Activated CD4-positive, alpha-beta T cell treated with anti-CD3 and anti-CD28 coated beads, Interleukin-2, amount 50 U/mL, for 24 hours (primary cell): ENCODE measurements around the gene CDCP2.

Source experiments
- DNase-seq, 2 donors: peaks; one replicate each; pipeline ENCODE4 v3.0.0-alpha.2; 2020; ENCODE audit warnings: low read depth in 1 of 2, low spot score in 1 of 2

CDCP2 gene

DNA sequence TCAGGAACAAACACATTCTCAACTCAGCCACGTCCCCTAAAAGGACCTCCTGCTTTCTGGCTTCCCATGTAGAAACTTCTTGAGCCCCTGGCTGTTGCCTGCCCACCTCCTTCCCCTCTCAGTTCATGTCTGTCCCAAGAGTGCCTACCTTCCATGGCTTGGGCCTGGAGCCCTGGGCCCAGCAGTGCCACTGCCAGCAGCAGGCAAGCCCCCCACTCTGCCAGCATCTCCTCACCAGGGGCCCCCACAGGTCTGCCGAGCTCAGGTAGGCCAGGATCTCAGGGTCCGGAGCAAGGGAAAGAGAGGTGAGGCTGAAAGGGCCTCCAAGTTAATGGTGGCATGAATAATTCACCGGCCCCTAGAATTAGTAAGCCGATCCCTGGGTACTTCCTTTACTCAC, at the start of gene CDCP2:
Gene CDCP2, minus strand, starts transcription at position 305 of the 400 bp plus-strand sequence. Its CDS starts 78 bp downstream, at position 227.
- no peak for DNase-seq

DNA sequence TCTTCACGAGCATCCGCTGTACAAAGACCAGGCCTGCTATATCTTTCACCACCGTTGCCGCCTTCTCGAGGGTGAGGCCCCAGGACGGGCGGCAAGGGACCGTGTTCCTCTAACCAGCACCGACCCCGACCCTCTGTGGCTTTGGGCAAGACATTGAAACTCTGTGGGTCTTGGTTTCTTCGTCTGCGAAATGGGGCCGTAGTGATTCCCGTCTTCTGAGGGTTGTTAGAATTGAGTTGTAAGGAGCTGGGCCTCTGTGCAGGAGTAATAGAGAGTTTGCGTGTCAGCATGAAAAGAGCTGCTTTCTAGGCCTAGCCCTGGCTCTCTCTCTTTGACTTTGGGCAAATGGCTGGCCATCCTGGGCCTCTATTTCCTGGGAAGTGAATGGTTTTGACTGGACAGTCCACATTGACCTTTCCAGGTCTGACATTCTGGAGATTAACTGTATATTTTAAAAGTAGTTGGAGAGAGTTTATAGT, 47.8 kb upstream of the CDCP2 start:
- DNase-seq, result peak in 1 of 2 donors; percentile 16

DNA sequence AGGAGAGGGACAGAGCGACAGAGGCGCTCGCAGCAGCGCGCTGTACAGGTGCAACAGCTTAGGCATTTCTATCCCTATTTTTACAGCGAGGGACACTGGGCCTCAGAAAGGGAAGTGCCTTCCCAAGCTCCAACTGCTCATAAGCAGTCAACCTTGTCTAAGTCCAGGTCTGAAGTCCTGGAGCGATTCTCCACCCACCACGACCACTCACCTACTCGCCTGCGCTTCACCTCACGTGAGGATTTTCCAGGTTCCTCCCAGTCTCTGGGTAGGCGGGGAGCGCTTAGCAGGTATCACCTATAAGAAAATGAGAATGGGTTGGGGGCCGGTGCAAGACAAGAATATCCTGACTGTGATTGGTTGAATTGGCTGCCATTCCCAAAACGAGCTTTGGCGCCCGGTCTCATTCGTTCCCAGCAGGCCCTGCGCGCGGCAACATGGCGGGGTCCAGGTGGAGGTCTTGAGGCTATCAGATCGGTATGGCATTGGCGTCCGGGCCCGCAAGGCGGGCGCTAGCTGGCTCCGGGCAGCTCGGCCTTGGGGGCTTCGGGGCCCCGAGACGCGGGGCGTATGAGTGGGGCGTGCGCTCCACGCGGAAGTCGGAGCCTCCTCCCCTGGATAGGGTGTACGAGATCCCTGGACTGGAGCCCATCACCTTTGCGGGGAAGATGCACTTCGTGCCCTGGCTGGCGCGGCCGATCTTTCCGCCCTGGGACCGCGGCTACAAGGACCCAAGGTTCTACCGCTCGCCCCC, 47.1 kb upstream of the CDCP2 start, which contains the start of the genes CYB5RL and MRPL37:
Gene CYB5RL, minus strand, starts transcription at position 266 of the 754 bp plus-strand sequence. CDS start 4,414 bp downstream, outside the sequence.
Gene MRPL37, plus strand, starts transcription at position 403 of the 754 bp plus-strand sequence. Its CDS starts 77 bp downstream, at position 480.
- DNase-seq, result peak; percentile 75 to 92

DNA sequence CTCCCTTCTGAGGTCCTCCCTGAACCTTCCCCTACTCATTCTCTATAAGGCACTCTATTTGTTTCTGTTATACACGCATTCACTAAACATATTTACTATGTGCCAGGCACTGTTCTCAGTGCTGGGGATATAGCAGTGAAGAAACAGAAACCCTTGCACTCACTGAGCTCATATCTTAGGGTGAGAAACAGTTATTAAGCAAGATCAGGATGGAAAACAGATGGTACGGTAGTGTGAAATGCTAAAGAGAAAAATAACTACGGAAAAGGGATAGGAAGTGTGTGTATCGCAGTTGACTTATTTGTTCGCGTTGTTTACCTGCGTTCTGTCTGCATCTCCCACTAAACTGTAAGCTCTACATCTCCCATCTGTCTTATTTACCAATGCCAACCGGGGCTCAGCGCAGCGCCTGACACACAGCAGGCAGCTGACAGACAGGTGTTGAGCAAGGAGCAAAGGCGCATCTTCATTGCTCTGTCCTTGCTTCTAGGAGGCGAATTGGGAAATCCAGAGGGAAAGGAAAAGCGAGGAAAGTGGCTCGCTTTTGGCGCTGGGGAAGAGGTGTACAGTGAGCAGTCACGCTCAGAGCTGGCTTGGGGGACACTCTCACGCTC, 46.5 kb upstream of the CDCP2 start:
- no peak for DNase-seq

DNA sequence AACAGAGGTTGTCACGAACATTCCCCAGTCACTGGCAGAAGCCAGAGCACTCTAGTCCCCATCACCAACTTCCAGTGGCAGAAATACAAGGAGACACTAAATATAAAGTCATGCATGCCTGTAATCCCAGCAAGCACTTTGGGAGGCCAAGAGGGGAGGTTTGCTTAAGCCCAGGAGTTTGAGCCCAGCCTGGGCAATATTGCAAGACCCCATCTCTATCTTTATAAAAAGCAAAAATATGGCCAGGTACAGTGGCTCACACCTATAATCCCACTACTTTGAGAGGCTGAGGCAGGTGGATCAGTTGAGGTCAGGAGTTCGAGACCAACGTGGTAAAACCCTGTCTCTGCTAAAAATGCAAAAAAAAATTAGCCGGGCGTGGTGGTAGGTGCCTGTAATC, 40.7 kb upstream of the CDCP2 start:
- no peak for DNase-seq

DNA sequence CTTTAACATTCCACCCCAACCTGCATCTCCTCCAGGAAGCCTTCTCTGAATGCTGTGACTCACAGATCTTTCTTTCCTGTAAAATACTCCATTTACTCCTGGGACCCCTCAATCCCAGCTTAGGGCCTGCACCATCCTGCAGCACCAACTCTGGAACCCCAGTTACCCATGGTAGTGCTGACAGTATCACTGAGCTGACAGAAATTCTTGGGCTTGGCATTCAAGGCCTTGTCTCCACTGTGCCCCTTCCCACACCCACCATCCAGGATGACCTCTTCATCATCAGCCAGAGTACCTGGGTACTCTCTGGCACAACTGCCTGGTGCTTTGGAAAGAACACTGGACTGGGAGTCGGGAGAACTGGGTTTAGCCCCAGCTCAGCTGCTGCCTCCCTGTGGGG, 38.7 kb upstream of the CDCP2 start:
- DNase-seq, result no peak

DNA sequence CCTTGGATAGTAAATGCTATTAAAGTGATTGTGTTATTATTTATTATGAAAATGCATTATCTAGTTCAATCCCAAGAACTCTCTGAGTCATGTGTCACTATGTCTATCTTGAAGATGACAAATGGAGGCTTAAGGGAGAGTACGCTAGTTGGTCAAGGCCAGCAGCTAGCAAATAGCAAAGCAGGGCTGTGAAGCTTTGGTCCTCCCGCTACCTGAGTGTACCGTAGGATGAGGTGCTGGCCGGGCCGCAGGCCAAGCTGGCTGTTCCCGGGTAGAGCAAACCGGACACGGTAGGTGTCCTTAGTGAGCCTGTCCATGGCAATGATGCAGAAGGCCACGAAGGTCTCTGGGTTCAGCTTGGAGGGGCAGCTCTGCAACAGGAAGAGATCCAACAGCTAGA, 37.7 kb upstream of the CDCP2 start:
- no peak for DNase-seq

DNA sequence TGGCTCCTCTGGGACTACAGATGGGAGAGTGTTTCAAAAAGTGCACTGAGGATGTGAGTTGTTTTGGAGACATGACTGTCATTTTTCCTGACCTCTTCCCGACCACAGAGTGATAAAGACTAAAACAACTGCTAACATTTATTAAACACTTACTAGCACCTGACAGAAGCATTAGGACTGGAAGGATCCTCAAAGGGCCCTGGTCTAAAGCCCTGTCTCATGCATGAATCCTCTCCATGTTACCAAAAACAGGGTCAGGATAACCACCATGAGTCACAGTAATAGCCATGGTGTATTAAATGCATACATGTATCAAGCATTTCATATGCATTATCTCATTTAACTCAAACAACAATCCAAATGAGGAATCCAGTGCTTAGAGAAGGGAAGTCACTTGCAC, 35.5 kb upstream of the CDCP2 start:
- DNase-seq, result no peak

DNA sequence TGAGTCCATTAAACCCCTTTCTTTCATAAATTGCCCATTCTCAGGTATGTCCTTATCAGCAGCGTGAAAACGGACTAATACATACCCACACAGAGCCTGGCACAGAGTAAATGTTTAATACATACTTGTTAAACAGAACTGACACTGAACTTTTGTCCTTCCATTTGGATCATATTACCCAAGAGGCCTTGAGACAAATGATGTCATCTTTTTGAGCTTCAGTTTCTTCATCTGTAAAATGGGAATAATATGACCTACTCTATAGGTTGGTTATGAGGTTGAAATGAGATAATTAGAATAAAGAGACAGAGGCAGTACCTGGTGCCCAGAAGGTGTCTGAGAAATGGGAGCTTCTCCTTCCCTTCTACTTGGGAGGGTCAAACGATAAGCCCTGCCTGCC, 33.3 kb upstream of the CDCP2 start:
- DNase-seq, result no peak

DNA sequence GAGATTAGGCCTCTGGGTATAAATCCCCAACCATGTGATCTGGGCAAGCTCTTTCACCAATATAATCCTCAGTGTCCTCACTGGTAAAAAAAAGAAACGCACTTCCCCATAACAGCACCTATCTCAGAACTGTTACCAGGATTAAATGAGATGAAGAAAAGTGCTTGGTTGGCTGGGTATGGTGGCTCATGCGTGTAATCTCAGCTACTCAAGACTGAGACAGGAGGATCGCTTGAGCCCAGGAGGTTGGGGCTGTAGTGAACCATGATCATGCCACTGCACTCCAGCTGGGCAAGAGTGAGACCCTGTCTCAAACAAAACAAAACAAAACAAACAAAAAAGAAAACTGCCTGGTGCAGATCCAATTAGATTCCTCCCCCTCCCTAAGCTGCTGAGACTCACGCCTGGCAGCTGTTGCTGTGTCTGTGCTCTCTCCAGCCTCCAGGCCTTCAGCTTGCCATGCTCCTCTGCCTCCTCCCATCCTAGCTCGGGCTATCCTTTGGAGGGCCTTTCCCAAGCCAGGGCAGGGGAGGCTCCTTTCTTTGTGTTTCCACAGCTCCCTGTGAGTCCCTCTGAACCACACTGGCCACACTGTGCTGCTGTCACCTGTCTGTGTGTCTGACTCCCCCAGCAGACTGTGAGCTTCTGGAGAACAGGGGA, 28.0 kb upstream of the CDCP2 start:
- no peak for DNase-seq

DNA sequence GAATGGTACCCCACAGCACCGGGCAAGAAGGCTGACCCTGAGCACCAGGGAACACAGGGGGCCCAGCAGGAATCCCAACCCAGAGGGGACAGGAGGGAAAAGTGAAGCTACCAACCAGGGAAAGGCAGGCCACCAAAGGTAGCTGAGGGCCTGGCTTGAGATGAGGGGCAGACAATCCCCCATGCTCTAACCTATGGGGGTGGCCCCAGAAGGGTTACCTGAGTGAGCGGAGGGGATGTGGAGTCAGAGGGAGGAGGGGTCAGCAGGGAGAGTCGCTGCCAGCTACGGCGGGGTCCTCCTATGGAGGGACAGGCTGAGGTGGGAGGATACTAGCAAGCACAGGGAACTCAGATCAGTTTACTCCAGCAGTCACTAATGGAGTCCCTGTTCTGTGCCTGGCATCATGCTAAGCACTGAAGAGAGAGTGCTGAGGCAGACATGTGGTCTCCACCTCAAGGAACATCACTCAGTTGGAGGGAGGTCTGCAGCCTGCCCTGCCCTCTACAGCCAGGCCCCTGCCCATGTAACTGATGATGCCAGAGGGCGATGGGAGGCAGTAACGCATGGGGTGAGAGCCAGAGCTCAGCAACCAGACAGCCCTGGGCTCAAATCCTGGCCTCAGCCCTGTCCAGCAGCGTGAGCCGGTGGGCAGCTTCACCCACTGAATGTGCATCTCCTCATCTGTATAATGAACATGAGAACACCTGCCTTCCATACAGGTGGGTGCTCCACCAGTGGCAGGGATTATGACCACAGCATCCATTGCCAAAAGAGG, 25.7 kb upstream of the CDCP2 start:
- DNase-seq, result no peak

DNA sequence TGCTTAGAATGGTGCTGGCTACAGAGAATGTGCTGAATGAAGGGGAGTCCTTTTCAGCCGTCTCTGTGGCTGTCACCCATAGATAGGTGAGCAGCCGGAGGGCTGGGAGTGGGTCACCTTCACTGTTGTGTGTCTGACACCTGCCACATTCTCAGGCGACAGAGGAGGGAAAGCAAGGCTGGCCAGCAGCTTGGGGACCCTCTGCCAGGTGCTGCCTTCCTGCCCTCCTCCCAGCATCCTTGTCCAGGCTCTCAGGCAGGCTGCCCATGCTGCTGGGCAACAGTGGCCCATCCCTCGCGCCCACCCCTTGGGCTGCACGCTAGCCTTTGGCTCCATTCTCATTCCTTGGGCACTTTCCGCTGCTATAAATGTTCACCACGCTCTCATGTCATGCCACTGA, 24.9 kb upstream of the CDCP2 start:
- no peak for DNase-seq

DNA sequence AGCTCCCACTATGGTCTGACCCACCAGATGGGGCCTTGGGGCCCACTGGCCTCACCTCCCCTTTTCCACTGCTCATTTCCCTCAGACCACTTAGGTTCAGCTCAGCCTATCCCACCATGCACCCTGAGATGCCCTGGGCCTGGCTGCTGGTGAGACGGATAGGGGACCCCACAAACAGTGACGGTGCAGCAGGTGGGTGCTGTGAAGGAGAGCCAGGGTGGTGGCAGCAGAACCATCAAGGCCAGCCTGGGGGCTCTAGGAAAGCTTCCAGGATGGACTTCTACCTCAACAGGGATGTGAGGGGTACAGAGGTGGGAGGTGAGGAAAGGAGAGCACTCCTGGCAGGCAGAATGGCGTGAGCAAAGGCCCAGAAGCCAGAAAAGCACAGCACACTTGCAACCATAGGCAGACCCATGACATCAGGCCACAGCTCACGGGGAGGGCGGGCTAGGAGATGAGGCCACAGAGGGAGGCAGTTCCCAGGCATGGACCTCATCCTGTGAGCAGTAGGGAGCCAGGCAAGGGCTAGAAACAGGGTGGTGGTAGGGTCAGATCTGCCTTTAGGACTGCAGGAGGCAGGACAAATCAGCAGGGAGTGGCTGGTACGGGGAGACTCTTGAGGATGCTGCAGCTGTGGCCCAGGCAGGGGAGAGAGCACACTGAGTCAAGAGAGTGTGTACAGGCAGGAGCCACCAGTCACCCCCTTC, 24.0 kb upstream of the CDCP2 start:
- DNase-seq, result no peak

DNA sequence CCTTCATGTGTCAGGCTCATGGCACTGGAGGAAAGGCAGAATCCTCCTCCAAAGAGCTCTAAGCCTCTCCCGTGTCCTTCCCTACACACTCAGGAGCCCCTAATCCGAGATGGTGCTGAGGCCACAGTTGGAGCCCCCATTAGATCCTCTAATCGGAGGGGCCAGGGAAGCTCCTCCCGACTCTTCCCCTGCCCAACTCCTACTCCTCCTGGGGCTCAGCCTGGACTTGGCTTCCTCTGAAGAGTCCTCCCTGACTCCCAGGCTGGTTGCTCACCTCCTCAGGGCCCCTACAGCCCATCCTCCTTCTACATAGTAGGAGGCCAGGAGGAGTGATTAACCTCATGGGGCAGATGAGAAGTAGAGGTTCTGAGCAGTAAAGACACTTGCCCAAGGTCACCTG, 21.3 kb upstream of the CDCP2 start:
- no peak for DNase-seq

DNA sequence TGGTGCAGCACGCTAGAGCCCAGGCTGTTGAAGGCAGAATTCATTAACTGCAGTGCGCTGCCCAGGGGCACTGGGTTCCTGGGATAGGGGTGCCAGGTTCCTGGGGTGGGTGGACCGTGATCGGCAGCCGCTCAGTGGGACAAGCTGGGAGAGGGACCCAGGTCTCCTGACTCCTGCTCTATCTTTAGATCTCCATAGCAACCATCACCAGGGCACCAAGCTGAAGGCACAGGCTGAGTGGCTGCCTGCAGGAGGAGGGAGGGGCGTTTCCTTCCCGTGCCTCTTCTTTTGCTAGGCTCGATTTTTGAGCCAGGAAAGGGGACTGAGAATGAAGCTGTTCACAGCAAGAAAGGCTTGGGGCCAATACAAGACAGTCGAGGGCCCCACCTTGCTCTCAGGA, 20.9 kb upstream of the CDCP2 start:
- no peak for DNase-seq

DNA sequence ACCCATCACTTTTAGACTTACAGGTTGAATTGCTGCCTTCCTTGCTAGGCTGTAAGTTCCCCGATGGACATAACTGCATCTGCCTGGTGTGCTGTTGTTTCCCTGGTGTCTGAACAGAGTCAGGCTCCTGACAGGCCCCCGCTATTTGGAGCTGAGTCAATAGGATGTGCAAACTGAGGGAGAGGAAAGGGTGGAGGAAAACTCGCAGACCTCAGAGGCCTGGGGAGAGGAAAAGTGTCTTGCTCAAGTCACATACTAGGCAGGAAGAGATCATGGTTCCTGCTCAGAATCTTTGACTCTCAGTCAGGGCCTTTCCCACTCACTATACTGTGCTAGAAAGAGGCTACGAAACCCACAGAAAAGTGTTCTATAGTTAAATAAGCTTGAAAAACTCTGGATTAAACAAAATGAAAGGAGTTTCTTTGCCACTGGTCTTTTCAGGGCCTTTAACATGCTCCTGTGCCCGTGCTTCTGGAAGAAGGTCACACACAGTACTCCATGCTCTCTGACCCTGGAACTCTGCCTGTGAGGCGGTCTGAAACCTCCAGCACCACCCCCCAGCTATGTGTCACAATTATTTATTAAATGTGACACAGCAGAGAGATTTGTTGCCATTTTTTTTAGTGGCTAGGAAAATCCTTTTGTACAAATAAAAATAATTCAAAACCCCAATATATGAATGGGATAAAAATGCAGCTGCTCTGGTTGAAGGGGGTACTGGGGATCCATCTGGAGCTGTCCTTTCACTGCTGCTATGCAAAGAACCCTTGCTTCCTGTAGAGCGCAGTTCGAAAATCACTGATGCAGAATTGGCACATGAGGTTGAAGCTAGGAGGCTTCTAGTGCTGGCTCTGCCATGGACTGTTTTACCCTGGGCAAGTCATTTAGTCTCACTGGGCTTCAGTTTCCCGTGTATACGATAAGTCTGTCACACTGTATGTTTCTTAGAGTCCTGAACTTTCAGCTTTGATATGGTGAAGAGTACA, 20.1 kb upstream of the CDCP2 start:
- no peak for DNase-seq

DNA sequence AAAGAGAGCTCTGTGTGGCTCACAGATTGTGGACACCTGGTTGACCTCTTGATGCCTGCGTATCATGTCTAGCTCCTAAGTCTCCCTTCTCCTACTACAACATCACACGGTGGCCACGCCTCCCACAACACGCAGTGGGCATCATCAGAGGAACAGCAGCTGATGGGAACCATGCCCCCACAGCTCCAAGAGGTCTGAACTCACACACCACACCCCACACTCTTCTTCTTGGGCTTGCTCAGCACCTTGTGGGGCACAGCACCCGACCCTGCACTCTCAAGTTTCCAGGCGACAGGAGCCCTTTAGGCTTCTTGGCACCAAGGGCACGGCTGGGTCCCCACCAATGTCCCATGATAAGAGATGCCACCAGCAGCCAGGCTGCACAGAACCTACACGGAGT, 18.8 kb upstream of the CDCP2 start:
- DNase-seq, result no peak

DNA sequence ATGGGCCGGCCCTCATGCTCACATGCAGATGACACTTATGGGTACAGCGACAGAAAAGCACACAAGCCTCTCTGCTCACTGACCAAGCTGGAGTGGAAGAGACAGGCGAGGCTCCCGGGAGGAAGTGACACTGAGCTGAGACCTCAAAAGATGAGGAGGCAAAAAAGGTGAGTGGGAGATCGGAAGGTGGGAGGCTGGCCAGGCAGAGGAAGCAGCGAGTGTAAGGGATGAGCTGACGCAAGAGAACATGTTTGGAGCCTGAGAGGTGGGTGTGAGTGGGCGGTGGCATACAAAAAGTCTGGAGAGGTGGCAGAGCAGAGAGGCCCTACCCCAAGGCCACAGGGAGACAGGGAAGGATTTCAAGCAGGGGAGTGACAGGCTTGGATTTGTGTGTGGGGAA, 18.2 kb upstream of the CDCP2 start:
- no peak for DNase-seq

DNA sequence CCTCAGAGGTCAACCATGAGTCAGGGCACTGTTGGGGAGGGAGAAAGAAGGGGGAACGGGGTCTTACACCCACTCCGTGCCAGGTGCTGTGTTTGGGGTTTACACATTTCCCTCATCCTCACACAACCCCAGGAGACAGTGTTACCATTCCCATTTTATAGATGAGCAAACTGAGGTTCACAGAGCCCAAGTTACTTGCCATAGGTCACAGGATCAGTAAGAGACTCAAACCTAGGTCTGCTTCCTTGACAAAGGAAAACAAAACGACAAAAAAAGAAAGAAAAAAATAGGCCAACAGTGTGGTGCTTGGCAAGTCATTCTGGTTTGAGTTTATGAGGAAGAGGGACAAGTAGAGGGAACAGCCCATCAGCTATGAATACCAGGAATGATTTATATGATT, 16.3 kb upstream of the CDCP2 start:
- DNase-seq, result no peak
